GM18909 (cell line): ENCODE results near the gene NKX2-2.
A peak's percentile ranks its signal among the peaks of the same experiment; 100 is the strongest.
"Not testable (repeated sequence)": the region's sequence is repeated elsewhere in the genome, so short reads cannot be mapped to it uniquely, and the experiment has no call there.

Source experiments
- ATAC-seq: cut with Tn5 transposase; IDR thresholded peaks from one replicate; pipeline ENCODE4 v1.9.1; 2021; ENCODE audit warnings: mild to moderate bottlenecking; ENCODE audit not compliant: unreplicated experiment, poor library complexity

The NKX2-2 gene

DNA sequence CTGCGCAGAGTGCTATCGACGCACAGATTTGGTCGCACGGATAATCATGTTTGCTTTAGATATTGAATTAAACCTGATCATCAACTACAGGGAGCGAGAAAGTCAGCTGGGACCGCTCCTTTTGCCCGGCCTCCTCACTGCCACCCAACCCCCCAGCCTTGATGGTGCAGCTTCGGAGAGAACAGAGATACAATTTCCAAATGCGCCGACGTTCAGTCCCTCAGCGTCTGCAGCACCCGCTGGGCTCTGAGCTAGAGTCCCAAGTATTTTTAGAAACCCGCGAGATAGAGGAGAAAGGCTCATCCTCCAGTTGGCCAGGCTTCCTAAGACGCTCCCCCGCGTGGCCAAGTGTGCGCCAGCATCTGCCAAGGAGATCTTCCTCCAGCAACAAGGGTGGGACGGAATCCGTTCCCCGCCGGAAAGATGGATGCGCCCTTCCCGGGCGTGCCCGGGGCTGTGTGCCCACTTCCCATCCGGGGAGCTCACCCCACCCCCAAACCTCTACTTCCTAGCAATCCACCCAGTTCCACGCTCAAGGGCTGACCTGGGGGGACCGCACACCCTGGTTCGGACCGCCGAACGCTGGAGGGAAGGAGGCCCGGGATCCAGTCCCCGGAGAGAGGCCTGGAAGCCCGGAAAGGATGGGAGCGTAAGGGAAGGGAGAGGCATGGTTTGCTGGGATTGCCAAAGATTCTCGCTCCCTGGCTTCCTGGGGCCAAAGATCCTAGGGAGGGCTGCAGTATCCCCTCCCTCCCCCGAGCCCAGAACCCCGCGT is 4.1 kb downstream of the NKX2-2 start:
- ATAC-seq = no peak

DNA sequence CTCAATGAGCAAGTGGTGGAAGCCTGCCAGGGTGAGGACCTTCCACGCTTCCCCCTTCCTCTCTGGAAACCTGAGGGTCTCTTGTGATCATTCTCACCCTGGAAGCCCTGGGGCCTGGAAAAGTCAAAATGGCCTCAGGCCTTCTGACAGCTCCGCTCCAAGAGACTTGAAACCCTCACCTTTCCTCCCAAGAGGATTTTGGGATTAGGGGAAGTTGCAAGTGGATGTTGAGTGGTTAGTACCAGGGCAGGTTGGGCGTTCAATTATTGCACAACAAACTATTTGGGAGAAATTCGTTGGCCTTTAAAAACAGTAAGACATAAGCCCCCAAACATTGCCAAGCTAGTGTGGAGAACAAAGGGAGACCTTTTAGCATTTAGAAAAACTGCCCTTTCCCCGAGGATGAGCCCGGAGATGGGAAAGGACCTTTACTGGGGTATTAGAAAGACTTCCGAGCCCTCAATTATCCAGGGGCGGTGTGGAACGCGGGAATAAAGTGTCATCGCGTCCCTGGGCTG is 4.7 kb downstream of the NKX2-2 start:
- no peak for ATAC-seq

DNA sequence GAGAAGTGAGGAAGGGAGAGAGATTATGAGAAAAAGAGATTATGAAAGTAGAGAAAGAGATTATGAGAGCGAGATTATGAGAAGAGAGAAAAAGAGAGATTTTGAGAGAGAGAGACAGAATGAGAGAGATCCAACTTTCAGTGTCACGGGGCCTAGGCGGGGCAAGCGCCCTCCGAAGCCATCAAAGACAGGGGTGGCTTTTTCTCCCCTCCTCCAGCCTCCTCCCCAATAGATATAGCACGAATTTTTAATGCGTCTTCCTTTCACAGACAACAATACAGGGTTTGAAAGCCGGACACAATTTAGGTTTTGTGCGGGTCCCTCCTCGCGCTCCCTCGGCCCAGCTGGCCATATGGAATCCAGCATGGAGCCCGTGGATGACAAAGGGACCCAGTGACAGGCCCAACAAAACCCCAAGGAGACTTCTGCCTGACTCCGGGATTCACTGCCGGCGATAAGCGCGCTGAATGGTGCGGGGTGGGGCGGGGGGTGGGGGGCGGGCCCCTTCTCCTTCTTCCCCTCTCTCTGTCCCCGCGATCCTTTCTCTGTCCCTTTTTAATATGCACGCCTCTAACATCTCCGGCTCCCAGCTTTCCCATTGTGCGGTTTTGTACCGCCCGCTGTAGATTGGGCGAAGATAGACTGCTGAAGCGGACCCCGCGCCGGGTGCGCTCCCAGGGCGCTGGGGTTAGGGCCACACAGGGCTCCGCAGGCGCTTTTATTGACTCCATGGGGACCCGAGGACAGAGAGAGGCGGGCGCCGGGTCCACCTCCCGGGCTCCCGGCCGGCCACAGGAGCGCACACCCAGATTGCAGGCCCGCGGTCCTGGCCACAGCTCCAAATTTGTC is 5.4 kb downstream of the NKX2-2 start:
- no peak for ATAC-seq

DNA sequence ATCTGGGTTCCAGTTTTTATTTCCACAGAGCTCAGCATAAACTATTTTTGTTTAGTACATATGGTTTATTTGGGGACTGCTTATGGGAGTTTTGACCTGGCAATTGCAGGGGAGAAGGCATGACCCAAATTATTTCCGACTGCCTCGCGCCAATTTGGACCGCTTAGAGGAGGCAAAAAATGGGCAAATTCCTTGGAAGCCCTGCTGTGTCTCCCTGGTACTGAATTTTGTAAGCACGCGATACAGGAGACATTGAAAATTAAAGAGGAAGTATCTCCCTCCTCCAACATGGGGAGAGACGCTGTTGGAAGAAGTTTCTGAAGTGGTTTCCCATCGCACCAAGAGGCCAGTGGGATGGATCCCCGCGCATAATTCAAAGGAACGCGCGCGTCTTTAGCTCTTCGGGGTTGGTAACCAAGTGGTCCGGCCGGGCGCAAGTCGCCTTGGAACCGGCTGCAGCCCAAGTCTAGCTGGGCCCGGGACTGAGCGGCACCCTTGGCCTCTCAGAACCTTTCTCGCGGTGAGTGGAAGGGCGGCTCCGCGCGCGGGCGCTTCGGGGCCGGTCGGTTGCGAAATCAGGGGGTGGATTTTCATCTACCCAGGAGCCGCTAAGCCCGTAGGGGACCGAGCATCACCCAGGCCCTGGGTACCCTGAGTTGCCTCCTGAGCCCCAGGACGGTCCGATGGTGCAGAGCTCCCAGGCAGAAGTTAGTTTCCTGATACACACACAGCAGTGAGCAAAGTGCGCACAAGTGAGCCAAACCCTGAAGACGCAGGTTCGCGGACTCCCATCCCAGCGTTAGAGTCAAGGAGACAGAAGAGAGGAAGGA is 6.2 kb downstream of the NKX2-2 start:
- no peak for ATAC-seq

DNA sequence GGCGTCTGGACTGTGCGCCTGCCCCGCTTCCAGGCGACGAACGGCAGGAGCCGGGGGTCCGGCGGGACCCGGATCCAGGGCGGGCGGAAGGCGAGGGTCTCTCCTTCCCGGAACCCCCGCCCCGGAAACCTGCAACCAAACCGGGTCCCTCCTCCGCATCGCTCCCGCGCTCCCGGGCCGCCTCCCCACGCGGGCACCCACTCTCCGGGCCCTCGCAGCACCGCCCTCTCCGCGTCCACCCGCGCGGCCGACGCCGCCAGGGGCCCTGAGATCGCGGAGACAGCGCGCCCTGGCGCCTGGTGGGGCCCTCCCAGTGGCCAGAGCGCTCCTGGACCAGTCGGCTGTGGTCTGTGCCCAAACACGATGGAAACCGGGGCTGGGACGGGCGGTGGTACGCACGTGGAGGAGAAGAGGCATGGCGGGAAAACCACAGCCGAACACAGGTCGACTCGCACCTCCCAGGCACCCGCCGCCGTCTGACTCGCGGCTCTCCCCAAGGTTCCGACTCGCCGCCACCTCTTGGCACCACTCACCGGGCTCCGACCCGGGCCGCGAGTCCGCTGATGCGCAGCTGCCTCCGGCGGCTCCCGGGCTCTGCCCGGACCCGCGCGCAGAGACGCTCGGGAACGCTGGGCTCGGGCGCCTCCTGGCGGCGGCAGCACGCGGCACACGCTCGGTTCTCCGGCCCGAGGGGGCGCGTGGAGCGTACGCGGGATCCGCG is 7.9 kb downstream of the NKX2-2 start:
- peak; percentile 47 for ATAC-seq

DNA sequence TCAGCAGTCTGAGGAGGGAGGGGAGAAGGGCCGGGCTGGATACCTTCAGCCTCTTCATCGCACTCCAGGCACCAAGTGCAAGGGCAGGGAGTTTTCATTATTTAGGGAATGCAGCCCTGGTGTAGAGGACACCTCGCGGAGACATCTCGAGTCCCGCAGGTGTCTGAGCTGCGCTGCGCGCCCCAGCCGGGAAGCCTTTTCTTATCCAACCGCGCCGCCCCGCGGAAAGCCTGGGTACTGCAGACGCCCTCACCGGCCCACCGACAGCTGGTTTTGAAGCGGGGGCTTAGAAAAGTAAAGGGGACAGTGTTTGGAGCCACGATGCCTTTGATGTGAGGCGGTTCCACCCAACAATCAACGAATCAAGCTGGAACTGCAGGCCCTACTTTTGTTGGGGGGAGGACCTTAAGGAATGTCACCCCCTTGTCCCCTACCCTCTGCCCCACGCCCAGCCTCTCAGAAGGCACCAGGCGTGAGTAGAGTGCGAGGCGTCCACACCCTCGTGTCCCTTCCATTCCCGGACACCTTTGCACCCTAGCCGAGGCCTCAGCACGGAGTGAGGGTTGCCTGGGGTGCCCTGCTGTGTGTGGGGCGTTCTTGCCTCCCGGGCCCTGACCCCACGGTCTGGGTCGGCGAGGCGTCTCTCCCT is 8.6 kb downstream of the NKX2-2 start:
- ATAC-seq = no peak

DNA sequence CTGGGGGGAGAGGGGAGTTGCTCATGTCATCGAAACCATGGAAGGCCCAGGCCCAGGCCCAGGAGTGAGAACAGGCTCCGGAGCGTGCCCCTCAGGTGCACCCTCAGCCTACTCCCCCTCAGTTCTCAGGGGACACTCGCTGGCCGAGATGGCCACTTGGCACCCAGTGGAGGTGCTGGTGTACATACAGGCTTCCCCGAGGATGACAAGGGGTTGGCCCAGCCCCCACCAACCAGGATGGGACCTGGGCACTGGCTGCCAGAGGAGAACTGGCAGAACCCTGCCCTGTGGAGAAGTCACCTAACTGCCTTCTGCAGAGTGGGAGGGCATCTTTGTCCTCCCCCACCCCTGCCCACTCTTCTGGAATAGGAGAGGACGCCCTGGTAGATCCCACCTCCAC is 9.5 kb downstream of the NKX2-2 start:
- no peak for ATAC-seq

DNA sequence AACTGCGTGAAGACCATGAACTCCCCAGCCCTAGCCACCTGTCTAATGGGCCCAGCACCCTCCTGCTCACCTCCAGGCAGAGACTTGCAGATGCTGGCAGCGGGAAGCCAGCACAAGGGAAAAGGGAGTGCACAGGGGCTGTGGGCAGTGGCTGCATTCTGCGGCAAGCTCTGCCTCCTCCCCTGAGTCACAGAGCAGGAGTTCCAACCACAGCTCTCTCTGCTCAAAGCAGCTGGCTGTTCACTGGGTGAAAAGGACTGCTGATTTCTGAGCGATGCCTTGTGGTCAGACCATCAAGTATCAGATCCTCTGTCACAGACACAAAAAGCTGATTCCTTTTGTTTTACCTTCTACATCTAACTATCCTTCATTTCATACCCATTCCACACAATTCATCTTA is 10.5 kb downstream of the NKX2-2 start:
- ATAC-seq = peak; percentile 93

DNA sequence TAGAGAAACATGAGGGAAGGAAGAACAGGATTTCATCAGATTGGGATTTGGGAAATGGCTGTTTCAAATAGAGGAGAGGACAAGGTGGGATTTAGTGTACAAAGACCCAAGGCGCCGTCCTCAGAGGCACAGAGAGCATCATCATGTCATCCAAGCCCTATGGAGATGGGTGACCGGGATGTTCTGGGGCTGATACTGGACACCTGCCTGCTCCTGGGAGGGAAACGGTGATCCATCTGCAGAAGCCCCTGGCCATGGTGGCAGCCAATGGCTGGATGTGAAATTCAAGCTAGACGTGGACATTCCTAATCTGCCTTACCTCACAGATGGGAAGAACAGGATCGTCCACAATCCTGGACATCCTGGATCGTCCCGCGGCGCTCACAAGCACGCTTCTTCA is 12.7 kb downstream of the NKX2-2 start:
- no peak for ATAC-seq

DNA sequence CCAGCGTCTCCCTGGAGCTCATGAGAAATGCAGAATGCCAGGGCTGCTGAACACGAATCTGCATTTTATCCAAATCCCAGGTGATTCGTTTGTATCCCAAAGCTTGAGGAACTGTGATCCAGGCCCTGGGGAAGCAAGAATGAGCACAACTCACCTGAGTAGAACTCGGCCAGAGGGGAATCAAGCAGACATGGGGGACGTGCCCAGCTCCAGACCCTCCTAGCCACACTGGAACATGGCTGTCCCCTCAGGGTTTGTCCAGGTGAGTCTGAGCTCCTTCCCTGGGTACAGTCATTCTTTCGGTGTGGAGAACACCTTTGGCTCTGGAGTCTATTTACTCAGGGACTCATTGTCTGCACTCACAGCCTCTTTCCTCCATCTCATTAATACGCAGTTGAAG is 13.3 kb downstream of the NKX2-2 start:
- no peak for ATAC-seq

DNA sequence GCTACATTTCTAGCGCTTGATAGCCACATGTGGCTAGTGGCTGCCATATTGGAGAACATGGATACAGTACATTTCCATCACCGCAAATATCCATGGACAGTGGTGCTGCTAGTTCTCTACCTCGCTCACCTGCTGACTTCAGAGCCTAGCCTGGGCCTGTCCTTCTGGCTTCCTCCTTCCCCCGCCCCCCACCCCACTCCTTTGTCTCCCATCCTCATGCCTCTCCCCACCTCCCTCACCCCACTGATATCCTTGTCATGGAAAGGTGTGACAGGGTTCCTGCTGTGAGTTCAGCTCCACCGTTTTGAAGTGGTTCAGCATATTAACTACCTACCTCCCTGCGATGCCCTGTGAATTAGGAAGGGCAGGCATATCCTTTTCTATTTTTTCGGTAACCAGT is 14.2 kb downstream of the NKX2-2 start:
- ATAC-seq = no peak

DNA sequence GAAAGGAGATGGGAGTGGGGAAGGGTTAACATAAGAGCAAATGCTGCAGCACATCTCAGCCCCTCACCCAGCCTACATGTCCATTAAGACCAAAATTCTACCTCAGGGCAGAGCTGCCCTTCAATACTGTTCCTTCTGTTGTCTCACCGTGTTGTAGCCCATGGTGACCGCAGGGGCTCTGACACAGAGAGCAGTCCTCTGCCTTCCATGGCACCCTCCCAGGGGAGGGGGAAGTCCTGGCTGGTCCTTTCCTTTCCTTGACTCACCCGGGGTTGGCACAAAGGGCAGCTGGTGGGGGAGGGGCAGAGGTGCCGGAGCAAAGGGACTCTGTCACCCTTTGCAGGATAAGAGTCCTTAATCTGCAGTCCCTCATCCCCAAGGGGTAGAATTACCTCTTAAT is 15.2 kb downstream of the NKX2-2 start:
- ATAC-seq = no peak

DNA sequence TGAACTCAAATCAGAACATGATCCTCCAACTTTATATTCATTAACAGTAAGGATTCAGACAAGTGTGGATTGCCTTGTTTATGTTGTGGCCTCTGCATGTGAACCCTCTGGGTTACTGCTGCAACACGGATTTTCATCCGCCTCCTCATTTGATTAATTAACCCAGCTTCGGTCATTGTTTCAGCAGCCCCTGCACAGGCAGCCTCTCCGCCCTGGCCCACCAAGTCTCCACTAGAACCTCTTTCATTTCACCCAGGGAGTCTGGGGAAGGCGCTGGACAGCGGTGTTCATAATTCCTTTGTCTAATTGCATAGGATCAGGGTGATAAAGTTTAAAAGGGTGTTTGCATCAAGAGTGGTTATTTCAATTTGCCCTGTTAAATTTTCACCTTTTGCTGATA is 15.7 kb downstream of the NKX2-2 start:
- ATAC-seq = no peak

DNA sequence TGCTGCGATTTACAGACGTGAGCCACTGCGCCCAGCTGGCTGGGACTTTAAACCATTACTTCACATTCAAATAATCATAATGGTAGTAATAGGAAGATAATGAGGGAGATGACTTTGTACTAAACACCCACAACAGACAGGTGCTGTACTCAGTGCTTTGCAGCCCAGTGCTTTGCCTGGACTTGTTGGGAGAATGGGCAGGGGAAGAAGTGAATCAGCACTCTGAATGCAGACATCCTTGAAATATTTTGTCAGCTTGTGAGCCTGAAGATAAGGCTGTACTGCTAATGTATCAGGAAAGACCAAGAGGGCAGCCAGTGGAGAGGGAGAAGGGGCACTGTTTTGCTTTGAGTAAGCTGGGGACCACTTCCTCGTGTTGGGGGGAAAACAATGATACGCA is 17.4 kb downstream of the NKX2-2 start:
- ATAC-seq = no peak

DNA sequence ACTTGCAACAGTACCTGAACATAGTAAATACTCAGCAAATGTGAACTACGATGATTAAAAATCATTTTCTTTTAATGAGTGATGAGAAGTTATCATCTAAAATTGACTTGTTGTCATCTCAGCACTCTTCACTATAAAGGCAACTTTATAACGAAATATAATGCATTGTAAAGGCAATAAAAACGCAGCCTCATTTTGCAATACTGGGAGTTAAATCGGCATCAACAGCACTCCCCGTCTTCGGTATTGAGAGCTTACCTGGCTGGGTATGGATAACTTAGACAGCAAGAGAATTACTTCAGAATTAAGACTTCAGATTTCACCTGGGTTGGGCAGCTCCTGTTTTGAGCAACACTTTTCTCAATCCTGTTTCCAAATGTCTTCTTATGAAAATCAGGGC is 20.8 kb downstream of the NKX2-2 start:
- no peak for ATAC-seq

DNA sequence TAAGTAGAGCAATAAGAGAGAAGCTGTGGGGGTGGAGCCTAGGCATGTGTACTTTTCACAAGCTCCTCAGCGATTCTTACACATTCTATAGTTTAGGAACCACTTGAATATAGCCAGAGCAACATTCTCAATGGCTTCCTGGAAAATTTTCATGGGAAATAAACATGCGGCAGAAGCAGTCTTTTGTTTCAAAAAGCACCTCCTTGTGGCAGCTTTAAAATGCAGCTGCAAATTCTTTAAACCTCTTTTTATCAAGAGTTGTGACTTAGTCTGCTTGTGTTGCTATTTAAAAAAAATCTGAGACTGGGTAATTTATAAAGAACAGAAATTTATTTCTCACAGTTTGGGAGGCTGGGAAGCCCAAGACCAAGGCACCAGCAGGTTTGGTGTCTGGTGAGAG is 23.8 kb downstream of the NKX2-2 start:
- ATAC-seq = no peak

DNA sequence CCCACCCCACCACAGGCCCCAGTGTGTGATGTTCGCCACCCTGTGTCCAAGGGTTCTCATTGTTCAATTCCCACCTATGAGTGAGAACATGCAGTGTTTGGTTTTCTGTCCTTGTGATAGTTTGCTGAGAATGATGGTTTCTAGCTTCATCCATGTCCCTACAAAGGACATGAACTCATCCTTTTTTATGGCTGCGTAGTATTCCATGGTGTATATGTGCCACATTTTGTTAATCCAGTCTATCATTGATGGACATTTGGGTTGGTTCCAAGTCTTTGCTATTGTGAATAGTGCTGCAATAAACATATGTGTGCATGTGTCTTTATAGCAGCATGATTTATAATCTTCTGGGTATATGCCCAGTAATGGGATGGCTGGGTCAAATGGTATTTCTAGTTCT is 33.7 kb downstream of the NKX2-2 start:
- ATAC-seq = not testable (repeated sequence)

DNA sequence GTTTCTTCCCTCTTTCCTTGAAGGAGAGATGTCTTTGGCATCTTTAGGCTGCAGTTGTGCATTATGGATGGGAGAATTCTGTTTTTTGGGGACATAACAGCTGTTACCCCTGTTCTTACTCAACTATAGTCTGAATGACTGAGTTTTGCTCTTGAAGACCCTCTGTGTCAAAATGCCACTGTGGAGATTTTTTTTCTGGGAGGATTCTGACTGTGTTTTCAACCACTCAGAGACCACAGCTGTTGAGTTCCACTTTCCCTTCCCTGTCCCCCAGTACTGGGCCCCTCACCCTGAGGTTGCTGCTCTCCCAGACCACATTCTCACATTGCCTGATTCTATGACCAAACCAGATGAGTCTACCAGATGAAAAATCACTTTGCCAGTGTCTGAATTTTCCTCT is 48.1 kb downstream of the NKX2-2 start:
- no peak for ATAC-seq

DNA sequence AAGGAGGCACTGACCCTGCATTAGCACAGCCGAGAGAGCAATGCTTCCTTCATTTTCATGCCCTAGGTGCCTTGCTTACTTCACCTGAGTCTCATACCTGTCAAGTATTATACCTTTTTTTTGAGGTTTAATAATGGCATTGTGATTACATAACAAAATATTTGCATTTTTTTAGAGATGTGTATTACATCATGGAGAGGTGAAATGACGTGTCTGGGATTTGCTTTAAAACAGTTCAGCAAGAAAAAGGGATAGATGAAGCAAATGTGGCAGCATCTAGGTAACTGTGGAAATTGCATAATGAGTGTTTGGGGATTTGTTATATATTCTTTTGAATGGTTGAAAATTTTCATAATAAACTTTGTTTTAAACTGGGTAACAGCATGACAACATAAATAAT is 48.9 kb downstream of the NKX2-2 start:
- ATAC-seq = no peak
